Parathyroid adenoma (tissue), 2 donors: ENCODE results near the gene C2orf15.

Experiments
- H2AFZ ChIP-seq: fragments of 300-600 bp; sonication (generic); one replicate; pipeline ENCODE4 v1.7.0; 2017; ENCODE audit warnings: antibody characterized with exemption, mild to moderate bottlenecking
- H3K27ac ChIP-seq: fragments of 300-600 bp; sonication (generic); one replicate; pipeline ENCODE4 v1.7.0; 2017
- H3K27me3 ChIP-seq: fragments of 300-600 bp; sonication (generic); one replicate; pipeline ENCODE4 v1.7.0; 2017; ENCODE audit warnings: low read length; ENCODE audit not compliant: control insufficient read depth, insufficient read depth
- H3K36me3 ChIP-seq: fragments of 300-600 bp; sonication (generic); one replicate; pipeline ENCODE4 v1.7.0; 2017; ENCODE audit warnings: low read length; ENCODE audit not compliant: control insufficient read depth, insufficient read depth
- H3K4me1 ChIP-seq: fragments of 300-600 bp; sonication (generic); one replicate; pipeline ENCODE4 v1.7.0; 2017; ENCODE audit warnings: control low read depth
- H3K4me2 ChIP-seq: fragments of 300-600 bp; sonication (generic); one replicate; pipeline ENCODE4 v1.7.0; 2017; ENCODE audit warnings: low read length
- H3K4me3 ChIP-seq: fragments of 300-600 bp; sonication (generic); one replicate; pipeline ENCODE4 v1.7.0; 2017; ENCODE audit warnings: low read depth, low read length
- H3K79me2 ChIP-seq: fragments of 300-600 bp; sonication (generic); one replicate; pipeline ENCODE4 v1.7.0; 2017; ENCODE audit warnings: control low read depth
- H3K9ac ChIP-seq: fragments of 300-600 bp; sonication (generic); one replicate; pipeline ENCODE4 v1.7.0; 2017; ENCODE audit warnings: mild to moderate bottlenecking
- H3K9me3 ChIP-seq: fragments of 300-600 bp; sonication (generic); one replicate; pipeline ENCODE4 v1.7.0; 2017; ENCODE audit warnings: low read length; ENCODE audit not compliant: control insufficient read depth
- TF ChIP-seq, protein P1 (sequence below): fragments of 300-600 bp; sonication (generic); IDR thresholded peaks from one replicate; pipeline ENCODE4 v1.7.0; 2017; ENCODE audit warnings: antibody characterized with exemption, mild to moderate bottlenecking
- donor health status: primary hyperparathyroidism.

C2orf15 gene

DNA sequence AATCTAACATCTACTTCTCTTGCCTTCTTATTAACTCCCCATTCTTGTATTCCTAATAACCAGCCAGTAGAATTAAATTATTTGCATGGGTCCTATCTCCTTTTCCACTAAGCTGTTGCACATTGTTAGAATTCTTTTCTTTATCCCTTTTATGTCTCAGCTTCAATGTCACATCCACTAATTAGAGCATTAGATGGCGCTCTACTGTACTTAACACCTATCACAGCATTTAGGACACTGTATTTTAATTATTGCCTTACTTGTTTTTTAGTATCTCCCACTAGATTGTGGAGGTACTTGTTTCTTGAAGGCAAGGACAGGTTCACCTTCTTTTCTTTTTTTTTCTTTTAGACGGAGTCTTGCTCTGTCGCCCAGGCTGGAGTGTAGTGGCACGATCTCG, 17.1 kb downstream of the C2orf15 start:
- Histone ChIP-seq H3K4me2 (no peak overlapping the region), H3K79me2 (peaks cover 7% of the 10 kb centered on the region), H3K27ac (no peak overlapping the region), H3K36me3 (no peaks in the 10 kb centered on the region), H3K9ac (no peak overlapping the region), H3K4me3 (no peak overlapping the region), H3K9me3 (no peaks in the 10 kb centered on the region), H3K4me1 (peaks cover 11% of the 10 kb centered on the region), H3K27me3 (no peaks in the 10 kb centered on the region), H2AFZ (no peak overlapping the region)
- TF ChIP-seq, protein P1, sequence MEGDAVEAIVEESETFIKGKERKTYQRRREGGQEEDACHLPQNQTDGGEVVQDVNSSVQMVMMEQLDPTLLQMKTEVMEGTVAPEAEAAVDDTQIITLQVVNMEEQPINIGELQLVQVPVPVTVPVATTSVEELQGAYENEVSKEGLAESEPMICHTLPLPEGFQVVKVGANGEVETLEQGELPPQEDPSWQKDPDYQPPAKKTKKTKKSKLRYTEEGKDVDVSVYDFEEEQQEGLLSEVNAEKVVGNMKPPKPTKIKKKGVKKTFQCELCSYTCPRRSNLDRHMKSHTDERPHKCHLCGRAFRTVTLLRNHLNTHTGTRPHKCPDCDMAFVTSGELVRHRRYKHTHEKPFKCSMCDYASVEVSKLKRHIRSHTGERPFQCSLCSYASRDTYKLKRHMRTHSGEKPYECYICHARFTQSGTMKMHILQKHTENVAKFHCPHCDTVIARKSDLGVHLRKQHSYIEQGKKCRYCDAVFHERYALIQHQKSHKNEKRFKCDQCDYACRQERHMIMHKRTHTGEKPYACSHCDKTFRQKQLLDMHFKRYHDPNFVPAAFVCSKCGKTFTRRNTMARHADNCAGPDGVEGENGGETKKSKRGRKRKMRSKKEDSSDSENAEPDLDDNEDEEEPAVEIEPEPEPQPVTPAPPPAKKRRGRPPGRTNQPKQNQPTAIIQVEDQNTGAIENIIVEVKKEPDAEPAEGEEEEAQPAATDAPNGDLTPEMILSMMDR = no peak

DNA sequence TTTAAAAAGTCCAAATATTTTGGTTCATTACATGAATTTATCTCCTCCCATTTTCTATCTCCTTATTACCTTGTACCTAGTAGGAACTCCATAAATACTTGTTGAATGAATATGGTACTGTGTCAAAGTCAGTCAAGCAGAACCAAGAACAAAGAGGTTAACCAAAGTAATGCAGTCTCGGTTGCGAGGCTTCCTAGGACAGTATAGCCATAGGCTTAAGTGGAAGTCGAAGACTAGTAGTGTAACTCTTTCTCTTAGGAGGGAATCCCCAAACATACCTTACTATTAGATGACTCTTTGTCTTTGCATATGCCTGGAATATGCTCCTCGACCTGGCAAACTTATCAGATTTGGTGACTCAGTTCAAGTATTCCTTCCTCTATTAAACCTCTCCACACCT, 18.1 kb downstream of the C2orf15 start:
- H3K36me3 ChIP-seq = no peaks in the 10 kb centered on the region
- TF ChIP-seq, protein P1 = no peak
- H3K9ac ChIP-seq = no peak overlapping the region
- H3K4me1 ChIP-seq = peaks cover 9% of the 10 kb centered on the region
- H3K27ac ChIP-seq = no peak overlapping the region
- H2AFZ ChIP-seq = no peak overlapping the region
- H3K27me3 ChIP-seq = no peaks in the 10 kb centered on the region
- H3K79me2 ChIP-seq = peaks cover 7% of the 10 kb centered on the region
- H3K4me2 ChIP-seq = no peak overlapping the region
- H3K4me3 ChIP-seq = no peak overlapping the region
- no peaks in the 10 kb centered on the region for H3K9me3 ChIP-seq

DNA sequence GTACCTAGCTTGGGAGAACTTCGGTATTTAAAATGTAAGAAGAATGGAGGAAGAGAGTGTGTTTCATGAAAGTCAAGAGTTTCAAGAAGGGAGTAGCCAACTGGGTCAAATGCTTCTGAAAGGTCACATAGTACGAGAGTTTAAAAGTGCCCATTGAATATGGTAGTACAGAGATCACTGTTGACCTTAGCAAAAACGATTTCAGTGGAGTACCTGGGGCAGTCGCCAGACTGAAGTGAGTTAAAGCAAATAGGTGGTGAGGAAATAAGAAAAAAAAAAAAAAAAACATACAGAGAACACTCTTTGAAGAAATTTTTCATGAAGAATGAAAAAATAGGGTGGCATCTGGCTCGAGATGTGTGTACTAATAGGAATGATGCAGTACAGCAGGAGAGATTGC, 24.7 kb downstream of the C2orf15 start:
- Histone ChIP-seq H3K9ac (no peak overlapping the region), H3K27me3 (no peaks in the 10 kb centered on the region), H3K4me3 (no peak overlapping the region), H3K9me3 (no peaks in the 10 kb centered on the region), H3K4me2 (no peak overlapping the region), H3K79me2 (no peaks in the 10 kb centered on the region), H3K27ac (no peak overlapping the region), H3K4me1 (no peaks in the 10 kb centered on the region), H2AFZ (no peak overlapping the region), H3K36me3 (no peaks in the 10 kb centered on the region)
- TF ChIP-seq, protein P1 = no peak

DNA sequence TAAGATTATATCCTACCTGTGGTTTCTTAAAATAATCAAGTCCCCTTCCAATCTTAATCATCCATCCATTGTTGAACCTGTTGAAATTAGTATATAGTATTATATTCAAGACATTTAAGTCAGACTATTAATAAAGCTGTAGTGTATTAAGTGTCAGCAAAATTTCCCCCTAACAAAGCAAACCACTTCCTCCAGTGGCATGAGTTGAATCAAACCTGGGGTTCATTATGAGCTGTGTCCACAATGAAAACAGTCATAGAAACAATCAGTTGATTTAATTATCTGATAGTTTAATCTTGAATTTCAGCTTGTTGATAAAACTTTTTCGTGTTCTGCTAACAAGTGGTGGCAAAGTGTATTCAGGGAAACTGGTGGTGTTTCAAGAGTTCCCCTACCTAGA, 28.0 kb downstream of the C2orf15 start:
- no peaks in the 10 kb centered on the region for H3K9me3 ChIP-seq
- H3K4me3 ChIP-seq = no peak overlapping the region
- H3K9ac ChIP-seq = no peak overlapping the region
- no peaks in the 10 kb centered on the region for H3K36me3 ChIP-seq
- no peak overlapping the region for H3K27ac ChIP-seq
- H2AFZ ChIP-seq = no peak overlapping the region
- TF ChIP-seq, protein P1 = no peak
- no peak overlapping the region for H3K4me2 ChIP-seq
- H3K27me3 ChIP-seq = no peaks in the 10 kb centered on the region
- H3K4me1 ChIP-seq = no peaks in the 10 kb centered on the region
- no peaks in the 10 kb centered on the region for H3K79me2 ChIP-seq

DNA sequence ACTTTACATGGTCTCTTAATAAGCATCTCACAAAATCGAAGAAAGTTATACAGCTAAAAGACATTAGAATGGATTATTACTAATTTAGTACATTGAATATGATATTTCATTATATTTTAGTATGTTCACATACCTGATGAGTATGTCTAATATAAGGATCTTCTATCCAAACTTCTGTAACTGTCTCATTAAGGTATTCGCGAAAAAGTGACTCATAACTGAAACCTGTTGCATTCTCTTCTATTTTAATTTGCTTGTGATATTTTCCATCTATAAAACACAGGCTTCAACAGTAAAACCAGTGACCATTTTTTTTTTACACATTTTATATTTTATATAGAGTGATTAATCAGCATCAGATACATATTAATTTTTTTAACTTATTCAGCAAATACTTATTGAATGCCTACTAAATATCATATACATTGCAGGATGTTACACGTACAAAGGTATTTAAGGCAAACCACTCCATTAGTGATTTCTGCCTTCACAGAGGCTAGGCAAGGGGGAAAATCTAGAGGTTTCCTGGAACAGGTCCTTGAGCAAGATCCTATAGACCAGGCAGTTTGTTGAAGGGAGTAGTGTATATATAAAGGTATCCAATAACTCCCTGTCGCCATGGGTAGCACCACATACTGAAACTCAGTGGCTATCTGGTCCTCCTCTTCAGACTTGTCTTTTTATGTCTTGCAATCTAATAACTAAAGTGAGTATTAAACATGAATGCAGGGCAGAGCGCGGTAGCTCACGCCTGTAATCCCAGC, 30.1 kb downstream of the C2orf15 start:
- Histone ChIP-seq H3K4me3 (no peak overlapping the region), H3K36me3 (no peaks in the 10 kb centered on the region), H2AFZ (no peak overlapping the region), H3K4me1 (no peaks in the 10 kb centered on the region), H3K4me2 (no peak overlapping the region), H3K9ac (no peak overlapping the region), H3K27me3 (no peaks in the 10 kb centered on the region), H3K9me3 (no peaks in the 10 kb centered on the region), H3K79me2 (no peaks in the 10 kb centered on the region), H3K27ac (no peak overlapping the region)
- TF ChIP-seq, protein P1 = no peak
